H9 (cell line): ENCODE data around the gene ZSCAN2. TPM values are rescaled to one million over a fixed set of nuclear protein-coding genes. Genes with fewer than 3 reads are reported as not detected.

ENCODE experiments used
- DNase-seq: peaks from one replicate; pipeline ENCODE4 v3.0.0-alpha.2; 2017
- H2AFZ ChIP-seq: one replicate; pipeline ENCODE4 v1.6.1; 2013; ENCODE audit warnings: mild to moderate bottlenecking, low read length, control low read depth, moderate library complexity
- H2AK5ac ChIP-seq: 2 replicates; pipeline ENCODE4 v1.6.1; 2013; ENCODE audit warnings: low read length, control low read depth, mixed read lengths; ENCODE audit not compliant: insufficient read length
- H2BK120ac ChIP-seq: one replicate; pipeline ENCODE4 v1.6.1; 2013; ENCODE audit warnings: low read depth, mild to moderate bottlenecking, low read length, control low read depth, inconsistent platforms; ENCODE audit not compliant: poor library complexity, severe bottlenecking
- H2BK12ac ChIP-seq: 2 replicates; pipeline ENCODE4 v1.6.1; 2013; ENCODE audit warnings: low read length, control low read depth, mixed read lengths, low read depth; ENCODE audit not compliant: insufficient read length
- H2BK15ac ChIP-seq: 2 replicates; pipeline ENCODE4 v1.6.1; 2013; ENCODE audit warnings: low read depth, low read length, control low read depth
- H2BK20ac ChIP-seq: one replicate; pipeline ENCODE4 v1.6.1; 2013; ENCODE audit warnings: low read depth, mild to moderate bottlenecking, low read length, control low read depth, inconsistent platforms; ENCODE audit not compliant: poor library complexity, severe bottlenecking
- H2BK5ac ChIP-seq: 2 replicates; pipeline ENCODE4 v1.6.1; 2013; ENCODE audit warnings: low read length, control low read depth, mixed read lengths; ENCODE audit not compliant: insufficient read length
- H3K14ac ChIP-seq: 2 replicates; pipeline ENCODE4 v1.6.1; 2013; ENCODE audit warnings: low read length, control low read depth; ENCODE audit not compliant: insufficient read depth
- H3K18ac ChIP-seq: 2 replicates; pipeline ENCODE4 v1.6.1; 2013; ENCODE audit warnings: low read depth, mild to moderate bottlenecking, mixed read lengths, low read length, control low read depth; ENCODE audit not compliant: insufficient read length
- H3K23ac ChIP-seq: 2 replicates; pipeline ENCODE4 v1.6.1; 2013; ENCODE audit warnings: low read length, control low read depth, mixed read lengths, low read depth; ENCODE audit not compliant: insufficient read length
- H3K23me2 ChIP-seq: 2 replicates; pipeline ENCODE4 v1.6.1; 2013; ENCODE audit warnings: low read depth, mild to moderate bottlenecking, mixed read lengths, low read length, control low read depth; ENCODE audit not compliant: insufficient read length, poor library complexity, severe bottlenecking
- H3K27ac ChIP-seq: 2 replicates; pipeline ENCODE4 v1.5.1; 2013; ENCODE audit warnings: low read length, control low read depth, mixed read lengths, low read depth; ENCODE audit not compliant: insufficient read length
- H3K27me3 ChIP-seq: 2 replicates; pipeline ENCODE4 v1.6.1; 2013; ENCODE audit warnings: low read length, control low read depth, inconsistent platforms; ENCODE audit not compliant: insufficient read depth
- H3K4ac ChIP-seq: 2 replicates; pipeline ENCODE4 v1.6.1; 2013; ENCODE audit warnings: low read depth, mild to moderate bottlenecking, control low read depth, inconsistent platforms, low read length, moderate library complexity
- H3K4me1 ChIP-seq: 2 replicates; pipeline ENCODE4 v1.6.1; 2013; ENCODE audit warnings: low read length, control low read depth, inconsistent platforms; ENCODE audit not compliant: insufficient read depth
- H3K4me2 ChIP-seq: 2 replicates; pipeline ENCODE4 v1.6.1; 2013; ENCODE audit warnings: low read length, control low read depth, mixed read lengths; ENCODE audit not compliant: insufficient read length, insufficient read depth
- H3K56ac ChIP-seq: 2 replicates; pipeline ENCODE4 v1.6.1; 2013; ENCODE audit warnings: low read depth, mild to moderate bottlenecking, mixed read lengths, low read length, control low read depth; ENCODE audit not compliant: insufficient read length
- H3K79me1 ChIP-seq: 2 replicates; pipeline ENCODE4 v1.6.1; 2013; ENCODE audit warnings: low read depth, mild to moderate bottlenecking, moderate library complexity, low read length, control low read depth, inconsistent platforms; ENCODE audit not compliant: insufficient read depth, poor library complexity, severe bottlenecking
- H3K79me2 ChIP-seq: 2 replicates; pipeline ENCODE4 v1.6.1; 2013; ENCODE audit warnings: low read length, control low read depth, inconsistent platforms; ENCODE audit not compliant: insufficient read depth
- H3K9ac ChIP-seq: 2 replicates; pipeline ENCODE4 v1.6.1; 2013; ENCODE audit warnings: low read length, control low read depth, mixed read lengths; ENCODE audit not compliant: insufficient read length; ENCODE audit errors: extremely low read depth
- H3K9me3 ChIP-seq: one replicate; pipeline ENCODE4 v1.6.1; 2013; ENCODE audit warnings: low read depth, low read length, inconsistent platforms; ENCODE audit not compliant: control insufficient read depth
- H3T11ph ChIP-seq: one replicate; pipeline ENCODE4 v1.6.1; 2013; ENCODE audit warnings: mild to moderate bottlenecking, low read length, control low read depth, inconsistent platforms
- H4K20me1 ChIP-seq: one replicate; pipeline ENCODE4 v1.6.1; 2013; ENCODE audit not compliant: control insufficient read depth, insufficient read length, insufficient read depth
- H4K5ac ChIP-seq: 2 replicates; pipeline ENCODE4 v1.6.1; 2013; ENCODE audit warnings: low read depth, mild to moderate bottlenecking, mixed read lengths, low read length, control low read depth; ENCODE audit not compliant: insufficient read length
- H4K8ac ChIP-seq: replicated peaks from 2 replicates; pipeline ENCODE4 v1.6.1; 2013; ENCODE audit warnings: low read length, control low read depth, mixed read lengths, low read depth; ENCODE audit not compliant: insufficient read length
- H4K91ac ChIP-seq: 2 replicates; pipeline ENCODE4 v1.6.1; 2013; ENCODE audit warnings: low read depth, mild to moderate bottlenecking, moderate library complexity, mixed read lengths, low read length, control low read depth; ENCODE audit not compliant: insufficient read length
- H3K27ac Mint-ChIP-seq, 3 experiments: 2 replicates in 2 of 3; 3 replicates in 1 of 3; pipeline ENCODE4 v1.8.0; 2020 to 2021; ENCODE audit warnings: mixed read lengths in 3 of 3, mild to moderate bottlenecking in 1 of 3, moderate library complexity in 1 of 3
- H3K27me3 Mint-ChIP-seq: 2 replicates; pipeline ENCODE4 v1.8.0; 2021; ENCODE audit warnings: low read depth, mild to moderate bottlenecking, moderate library complexity, mixed read lengths
- H3K36me3 Mint-ChIP-seq, 3 experiments: 2 replicates in 2 of 3; 3 replicates in 1 of 3; pipeline ENCODE4 v1.8.0; 2020 to 2021; ENCODE audit warnings: low read depth in 3 of 3, mixed read lengths in 3 of 3; ENCODE audit not compliant: insufficient read depth in 1 of 3
- H3K4me1 Mint-ChIP-seq, 2 experiments: 2 replicates each; pipeline ENCODE4 v1.8.0; 2020; ENCODE audit warnings: mixed read lengths in 2 of 2
- H3K4me3 Mint-ChIP-seq, 2 experiments: 2 replicates in 1 of 2; 3 replicates in 1 of 2; pipeline ENCODE4 v1.8.0; 2020 to 2021; ENCODE audit warnings: mild to moderate bottlenecking in 2 of 2, mixed read lengths in 2 of 2, moderate library complexity in 1 of 2
- H3K9me3 Mint-ChIP-seq, 2 experiments: 2 replicates in 1 of 2; 3 replicates in 1 of 2; pipeline ENCODE4 v1.8.0; 2020; ENCODE audit warnings: mild to moderate bottlenecking in 2 of 2, mixed read lengths in 2 of 2, moderate library complexity in 1 of 2
- WGBS: extraction: QIAGEN DNeasy Blood & Tissue Kit; methylation state at CpG from one replicate; pipeline ENCODE4 v1.1.7; 2013; ENCODE audit warnings: missing lambda C conversion rate, low lambda C conversion rate, mixed read lengths; ENCODE audit not compliant: insufficient read length; ENCODE audit errors: extremely low coverage; 5-methylcytosine and 5-hydroxymethylcytosine counted together
- total RNA-seq: library from RNA; stranded (reverse); gene quantifications from 2 replicates; pipeline ENCODE4 v1.2.1, GENCODE V29; 2021
- TF ChIP-seq, protein P1 (sequence below): fragments of 200-600 bp; sonication (generic); conservative IDR thresholded peaks from 3 replicates; pipeline ENCODE4 v1.8.0; 2021; ENCODE audit warnings: antibody characterized with exemption, mild to moderate bottlenecking

ZSCAN2 gene
- total RNA-seq, 1 experiment from 2014 or later, result 28.4 TPM

DNA sequence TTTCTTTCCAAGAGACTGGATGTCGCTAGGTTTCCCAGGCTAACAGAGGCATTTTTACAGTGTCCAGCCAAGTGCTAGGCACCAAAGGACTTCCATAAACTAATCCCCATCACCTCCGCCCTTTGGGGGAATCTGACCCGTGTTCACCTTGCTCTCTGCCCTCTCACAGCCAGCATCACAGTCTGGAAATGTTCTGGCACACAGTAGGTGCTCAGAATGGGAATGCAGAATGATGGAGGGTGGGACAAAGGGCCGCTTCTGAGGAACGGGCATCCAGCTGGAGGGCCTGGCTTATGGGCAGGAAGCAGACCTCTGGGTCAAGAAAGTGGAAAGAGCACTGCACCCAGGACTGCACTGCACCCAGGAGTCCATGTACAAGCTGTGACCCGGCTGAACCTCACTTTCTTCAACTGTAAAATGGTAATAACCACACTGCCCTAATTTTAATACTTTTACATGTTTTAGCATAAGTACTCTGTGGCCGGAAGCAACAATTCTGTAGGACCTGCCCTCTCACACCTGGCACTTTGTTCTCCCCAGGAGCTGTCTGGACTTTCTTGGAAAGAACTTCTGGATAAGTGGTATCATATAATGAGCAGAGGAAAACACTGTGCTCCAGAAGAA is 58.1 kb downstream of the ZSCAN2 start:
- Mint-ChIP-seq H3K27ac (peak overlapping the region in 1 of 3 experiments; percentile 73; a peak in 2 of 7 replicates), H3K9me3 (no peaks in the 10 kb centered on the region; a peak in 1 of 5 replicates), H3K27me3 (peaks cover 27% of the 10 kb centered on the region), H3K4me1 (peaks cover 27 to 29% of the 10 kb centered on the region in 2 experiments), H3K4me3 (peak overlapping the region; percentile 59 to 74), H3K36me3 (peaks cover 0 to 5% (median under 1%) of the 10 kb centered on the region in 3 experiments; a peak in 4 of 7 replicates)
- Histone ChIP-seq H4K8ac (no peak overlapping the region), H3K14ac (no peak overlapping the region), H4K20me1 (no peaks in the 10 kb centered on the region), H3K18ac (no peak overlapping the region), H2BK20ac (no peak overlapping the region), H3K4ac (no peak overlapping the region), H3K23me2 (peaks cover 8% of the 10 kb centered on the region), H2BK12ac (no peak overlapping the region), H2BK5ac (no peak overlapping the region), H4K5ac (no peak overlapping the region), H3K4me1 (peaks cover 3% of the 10 kb centered on the region; the same call in 1 of the 2 replicates), H3K79me1 (no peaks in the 10 kb centered on the region), H3K79me2 (no peaks in the 10 kb centered on the region), H2AK5ac (no peak overlapping the region), H4K91ac (no peak overlapping the region), H3K9me3 (no peaks in the 10 kb centered on the region), H3K27me3 (no peaks in the 10 kb centered on the region; the same call in 1 of the 2 replicates), H2BK120ac (no peak overlapping the region), H3K56ac (no peak overlapping the region), H3T11ph (no peak overlapping the region), H3K23ac (no peak overlapping the region), H3K4me2 (peak overlapping the region; percentile 42), H2AFZ (no peak overlapping the region), H2BK15ac (no peak overlapping the region), H3K27ac (no peak overlapping the region), H3K9ac (no peak overlapping the region)
- TF ChIP-seq, protein P1, sequence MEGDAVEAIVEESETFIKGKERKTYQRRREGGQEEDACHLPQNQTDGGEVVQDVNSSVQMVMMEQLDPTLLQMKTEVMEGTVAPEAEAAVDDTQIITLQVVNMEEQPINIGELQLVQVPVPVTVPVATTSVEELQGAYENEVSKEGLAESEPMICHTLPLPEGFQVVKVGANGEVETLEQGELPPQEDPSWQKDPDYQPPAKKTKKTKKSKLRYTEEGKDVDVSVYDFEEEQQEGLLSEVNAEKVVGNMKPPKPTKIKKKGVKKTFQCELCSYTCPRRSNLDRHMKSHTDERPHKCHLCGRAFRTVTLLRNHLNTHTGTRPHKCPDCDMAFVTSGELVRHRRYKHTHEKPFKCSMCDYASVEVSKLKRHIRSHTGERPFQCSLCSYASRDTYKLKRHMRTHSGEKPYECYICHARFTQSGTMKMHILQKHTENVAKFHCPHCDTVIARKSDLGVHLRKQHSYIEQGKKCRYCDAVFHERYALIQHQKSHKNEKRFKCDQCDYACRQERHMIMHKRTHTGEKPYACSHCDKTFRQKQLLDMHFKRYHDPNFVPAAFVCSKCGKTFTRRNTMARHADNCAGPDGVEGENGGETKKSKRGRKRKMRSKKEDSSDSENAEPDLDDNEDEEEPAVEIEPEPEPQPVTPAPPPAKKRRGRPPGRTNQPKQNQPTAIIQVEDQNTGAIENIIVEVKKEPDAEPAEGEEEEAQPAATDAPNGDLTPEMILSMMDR, result no peak
- no peak for DNase-seq
- WGBS, result no CpG with 5 or more reads among the region's 7 CpGs
